Sigmoid colon (tissue), 7 donors: ENCODE measurements around the gene SYAP1. TPM values are rescaled to one million over a fixed set of nuclear protein-coding genes. Genes with fewer than 3 reads are reported as not detected.

Experiments used
- DNase-seq: peaks from one replicate; pipeline ENCODE4 v3.0.0-alpha.2; 2019
- H3K27ac ChIP-seq, 4 donors: fragments of 200-600 bp; sonication (generic); one replicate each; pipeline ENCODE4 v1.5.1; 2016 to 2019; ENCODE audit warnings: mild to moderate bottlenecking in 1 of 4
- H3K27me3 ChIP-seq, 3 donors: fragments of 200-600 bp; sonication (generic); one replicate each; pipeline ENCODE4 v1.5.1; 2019; ENCODE audit warnings: mild to moderate bottlenecking in 1 of 3
- H3K36me3 ChIP-seq, 4 donors: fragments of 200-600 bp; sonication (generic); one replicate each; pipeline ENCODE4 v1.5.1; 2016 to 2019
- H3K4me1 ChIP-seq, 4 donors: fragments of 200-600 bp; sonication (generic); one replicate each; pipeline ENCODE4 v1.5.1; 2017 to 2019
- H3K4me3 ChIP-seq, 4 donors: fragments of 200-600 bp; sonication (generic); one replicate each; pipeline ENCODE4 v1.5.1; 2017 to 2019; ENCODE audit warnings: mild to moderate bottlenecking in 2 of 4, moderate library complexity in 1 of 4
- H3K9me3 ChIP-seq, 4 donors: fragments of 200-600 bp in 3 of 4; sonication (generic) in 3 of 4; one replicate each; pipeline versions ENCODE4 v1.5.1 to v1.6.1; 2013 to 2019
- EP300 ChIP-seq, 4 donors: sonication (generic); formaldehyde crosslinking; IDR thresholded peaks; one replicate each; pipeline ENCODE4 v1.6.1; 2017; ENCODE audit warnings: antibody characterized with exemption in 4 of 4
- POLR2A ChIP-seq, 2 donors: fragments of 450-650 bp; IDR thresholded peaks; one replicate each; pipeline ENCODE4 v1.6.1; 2016; ENCODE audit warnings: antibody characterized with exemption in 2 of 2, mild to moderate bottlenecking in 2 of 2, moderate library complexity in 2 of 2
- POLR2AphosphoS5 ChIP-seq, 4 donors: sonication (generic); formaldehyde crosslinking; IDR thresholded peaks; one replicate each; pipeline ENCODE4 v1.6.1; 2017; ENCODE audit warnings: antibody characterized with exemption in 4 of 4
- WGBS, 2 donors: extraction: QIAGEN DNeasy Blood & Tissue Kit; methylation state at CpG; one replicate each; pipeline ENCODE4 v1.1.7; 2013; 5-methylcytosine and 5-hydroxymethylcytosine counted together
- intact Hi-C: fragments of 100-400 bp; cut with DNase I; formaldehyde crosslinking; loops from one replicate; pipeline ENCODE4 v1.15.1; 2023
- polyA plus RNA-seq, 3 donors: library from polyadenylated mRNA; stranded (reverse); fragments of 200-250 nt; gene quantifications; one replicate each; pipeline ENCODE4 v1.2.3, GENCODE V29; 2013
- total RNA-seq, 4 donors: library from RNA; depleted of rRNA; stranded (reverse); fragments of >200 nt; gene quantifications; one replicate each; pipeline ENCODE4 v1.1.0, GENCODE V29; 2016
- TF ChIP-seq, protein P1 (sequence below), 4 experiments: fragments of 450-650 bp in 3 of 4; fragments of 200-600 bp in 1 of 4; IDR thresholded peaks; one replicate each; pipeline ENCODE4 v1.5.1; 2016 to 2019; ENCODE audit warnings: antibody characterized with exemption in 4 of 4, mild to moderate bottlenecking in 3 of 4, moderate library complexity in 2 of 4
- donor health status: healthy with polysubstance abuse.
- donor health status: Bipolar disorder and iron deficiency.
- donor health status: healthy.

SYAP1 gene, protein sequence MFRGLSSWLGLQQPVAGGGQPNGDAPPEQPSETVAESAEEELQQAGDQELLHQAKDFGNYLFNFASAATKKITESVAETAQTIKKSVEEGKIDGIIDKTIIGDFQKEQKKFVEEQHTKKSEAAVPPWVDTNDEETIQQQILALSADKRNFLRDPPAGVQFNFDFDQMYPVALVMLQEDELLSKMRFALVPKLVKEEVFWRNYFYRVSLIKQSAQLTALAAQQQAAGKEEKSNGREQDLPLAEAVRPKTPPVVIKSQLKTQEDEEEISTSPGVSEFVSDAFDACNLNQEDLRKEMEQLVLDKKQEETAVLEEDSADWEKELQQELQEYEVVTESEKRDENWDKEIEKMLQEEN
- total RNA-seq (10 to 100 TPM; 17.5 to 19.9 (median 19.4) TPM), polyA plus RNA-seq (10 to 100 TPM; 19.1 to 31.4 (median 22.2) TPM)

DNA sequence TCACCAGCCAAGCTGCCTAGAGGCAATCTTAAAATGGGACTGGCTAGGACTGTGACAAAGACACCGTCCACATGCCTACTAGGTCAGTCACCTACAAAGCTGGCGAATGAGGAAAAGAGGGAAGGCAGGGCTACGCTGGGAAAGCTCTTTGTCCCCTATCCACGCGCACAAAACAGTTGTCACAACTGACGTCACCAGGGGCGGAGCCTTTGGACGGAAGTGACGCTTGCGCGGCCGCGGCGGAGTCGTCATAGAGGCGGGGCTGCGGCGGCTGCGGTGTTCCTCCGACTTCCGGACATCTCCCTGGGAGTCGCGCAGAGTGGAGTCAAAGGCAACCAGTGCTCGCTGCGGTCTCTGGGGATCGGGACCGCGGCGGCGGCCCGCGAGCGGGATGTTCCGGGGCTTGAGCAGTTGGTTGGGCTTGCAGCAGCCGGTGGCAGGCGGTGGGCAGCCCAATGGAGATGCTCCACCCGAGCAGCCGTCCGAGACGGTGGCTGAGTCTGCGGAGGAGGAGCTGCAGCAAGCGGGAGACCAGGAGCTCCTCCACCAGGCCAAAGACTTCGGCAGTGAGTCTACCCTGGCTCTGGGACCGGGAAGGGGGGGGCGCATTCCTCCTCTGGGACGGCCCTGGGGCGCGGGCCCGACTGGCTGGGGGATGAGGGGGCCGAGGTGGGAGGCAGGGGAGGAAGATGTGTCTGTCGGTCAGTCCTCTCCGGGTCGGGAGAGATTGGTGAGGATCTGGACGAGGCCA, at the start of gene SYAP1:
TSS of gene SYAP1 (plus strand) at position 279 of the 751 bp plus-strand sequence. CDS start at position 392, 113 bp downstream.
- peak within 1 kb of the TSS; percentile 91 to 96 (median 94) for H3K27ac ChIP-seq
- intact Hi-C loops, result loop anchor here (1.0 to 10.0 kb wide), 3 partner anchors 67 to 1045 kb away; partner anchors contain the start of genes SCML1 and TXLNG
- TF ChIP-seq POLR2A (IDR thresholded peaks at IDR 0.05) (peak; percentile 90 to 92), POLR2AphosphoS5 (IDR thresholded peaks at IDR 0.05) (peak; percentile 94 to 98 (median 96)), EP300 (IDR thresholded peaks at IDR 0.05) (peak in 2 of 4 donors; percentile 67 to 86)
- TF ChIP-seq, protein P1, sequence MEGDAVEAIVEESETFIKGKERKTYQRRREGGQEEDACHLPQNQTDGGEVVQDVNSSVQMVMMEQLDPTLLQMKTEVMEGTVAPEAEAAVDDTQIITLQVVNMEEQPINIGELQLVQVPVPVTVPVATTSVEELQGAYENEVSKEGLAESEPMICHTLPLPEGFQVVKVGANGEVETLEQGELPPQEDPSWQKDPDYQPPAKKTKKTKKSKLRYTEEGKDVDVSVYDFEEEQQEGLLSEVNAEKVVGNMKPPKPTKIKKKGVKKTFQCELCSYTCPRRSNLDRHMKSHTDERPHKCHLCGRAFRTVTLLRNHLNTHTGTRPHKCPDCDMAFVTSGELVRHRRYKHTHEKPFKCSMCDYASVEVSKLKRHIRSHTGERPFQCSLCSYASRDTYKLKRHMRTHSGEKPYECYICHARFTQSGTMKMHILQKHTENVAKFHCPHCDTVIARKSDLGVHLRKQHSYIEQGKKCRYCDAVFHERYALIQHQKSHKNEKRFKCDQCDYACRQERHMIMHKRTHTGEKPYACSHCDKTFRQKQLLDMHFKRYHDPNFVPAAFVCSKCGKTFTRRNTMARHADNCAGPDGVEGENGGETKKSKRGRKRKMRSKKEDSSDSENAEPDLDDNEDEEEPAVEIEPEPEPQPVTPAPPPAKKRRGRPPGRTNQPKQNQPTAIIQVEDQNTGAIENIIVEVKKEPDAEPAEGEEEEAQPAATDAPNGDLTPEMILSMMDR (IDR thresholded peaks at IDR 0.05), result no peak
- WGBS, 2 donors, result 0% methylated on average over 54 of the region's 54 CpGs
- no peaks in the 10 kb centered on the region for H3K36me3 ChIP-seq
- no peaks in the 10 kb centered on the region for H3K9me3 ChIP-seq
- peak; percentile 99 for DNase-seq
- peak within 1 kb of the TSS; percentile 62 to 83 (median 67) for H3K4me3 ChIP-seq
- peaks cover 0 to 22% (median 12%) of the 10 kb centered on the region in 4 donors for H3K4me1 ChIP-seq
- no peaks in the 10 kb centered on the region for H3K27me3 ChIP-seq

DNA sequence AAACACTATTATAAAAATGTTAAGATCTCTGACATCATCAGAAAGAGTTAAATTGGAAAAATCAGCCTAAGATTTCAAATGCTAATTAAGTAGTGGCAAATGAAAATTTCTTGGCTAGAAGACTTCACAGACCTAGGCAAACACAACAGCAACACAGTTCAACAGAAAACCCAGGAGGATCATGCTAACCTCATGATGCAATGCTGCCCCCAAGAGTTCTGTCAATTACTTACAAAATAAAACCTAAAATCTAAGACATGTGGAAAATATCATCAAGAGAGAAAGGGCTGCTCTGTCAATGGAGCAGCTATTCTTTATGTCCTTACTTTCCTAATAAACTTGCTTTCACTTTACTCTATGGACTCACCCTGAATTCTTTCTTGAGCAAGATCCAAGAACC, 48.4 kb upstream of the SYAP1 start:
- TF ChIP-seq EP300 (IDR thresholded peaks at IDR 0.05) (no peak), POLR2A (IDR thresholded peaks at IDR 0.05) (no peak), POLR2AphosphoS5 (IDR thresholded peaks at IDR 0.05) (no peak)
- TF ChIP-seq, protein P1 (IDR thresholded peaks at IDR 0.05), result no peak
- intact Hi-C loops, result no loop called here
- no peaks in the 10 kb centered on the region for H3K9me3 ChIP-seq

DNA sequence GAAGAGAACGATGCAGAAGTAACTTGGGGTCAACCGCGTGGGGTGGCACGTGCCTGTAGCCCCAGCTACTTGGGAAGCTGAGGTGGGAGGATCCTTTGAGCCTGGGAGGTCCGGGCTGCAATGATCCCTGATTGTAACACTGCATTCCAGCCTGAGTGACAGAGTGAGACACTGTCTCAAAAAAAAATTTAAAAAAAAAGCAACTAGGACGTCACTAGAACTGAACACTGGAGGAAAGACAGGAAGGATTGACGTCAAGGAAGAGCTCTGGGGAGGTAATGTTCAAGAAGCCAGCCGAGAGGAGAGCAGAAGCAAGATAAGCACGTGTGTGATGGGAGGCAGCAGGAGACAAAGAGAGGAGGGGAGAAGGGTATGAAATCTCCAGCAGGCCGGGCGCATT, 40.7 kb upstream of the SYAP1 start:
- Histone ChIP-seq H3K4me3 (no peak overlapping the region), H3K36me3 (peaks cover 0 to 38% (median 5%) of the 10 kb centered on the region in 4 donors), H3K9me3 (no peaks in the 10 kb centered on the region), H3K27ac (no peak overlapping the region), H3K27me3 (no peaks in the 10 kb centered on the region), H3K4me1 (no peaks in the 10 kb centered on the region)
- WGBS, 2 donors, result 88 to 91% methylated on average over 11 of the region's 11 CpGs
- TF ChIP-seq POLR2A (IDR thresholded peaks at IDR 0.05) (no peak), POLR2AphosphoS5 (IDR thresholded peaks at IDR 0.05) (no peak), EP300 (IDR thresholded peaks at IDR 0.05) (no peak)
- TF ChIP-seq, protein P1 (IDR thresholded peaks at IDR 0.05), result no peak
- DNase-seq, result no peak
- intact Hi-C loops, result no loop called here

More for the DNA sequence above, 48.4 kb upstream of the SYAP1 start:
- H3K4me3 ChIP-seq, result no peak overlapping the region
- H3K36me3 ChIP-seq, result no peaks in the 10 kb centered on the region
- no peak overlapping the region for H3K27ac ChIP-seq
- H3K4me1 ChIP-seq, result no peaks in the 10 kb centered on the region
- DNase-seq, result no peak
- peaks cover 0 to 4% (median 0%) of the 10 kb centered on the region in 3 donors for H3K27me3 ChIP-seq

DNA sequence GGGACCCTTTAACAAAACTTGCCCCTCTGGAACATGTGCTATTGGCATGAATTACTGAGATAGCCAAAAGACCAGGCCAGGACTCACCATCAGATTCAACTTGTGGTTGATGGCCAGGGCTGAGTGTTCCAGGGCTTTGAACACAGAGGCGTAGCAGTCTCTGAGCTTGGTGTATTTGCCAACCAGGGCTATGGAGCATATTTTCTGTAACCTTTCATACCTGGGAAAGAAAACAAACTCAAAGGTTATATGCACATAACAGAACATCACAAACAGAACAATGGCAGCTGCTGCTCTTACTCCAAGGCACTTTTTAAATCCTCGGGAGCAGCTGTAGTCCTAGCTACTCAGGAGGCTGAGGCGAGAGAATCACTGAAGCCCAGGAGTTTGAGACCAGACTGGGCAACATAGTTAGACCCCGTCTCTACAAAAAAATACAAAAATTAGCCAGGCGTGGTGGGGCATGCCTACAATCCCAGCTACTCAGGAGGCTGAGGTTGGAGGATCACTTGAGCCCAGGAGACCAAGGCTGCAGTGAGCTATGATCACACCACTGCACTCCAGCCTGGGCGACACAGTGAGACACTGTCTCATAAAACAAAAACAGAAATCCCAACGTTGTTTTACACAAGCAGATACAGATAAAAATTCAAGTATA, 36.3 kb upstream of the SYAP1 start:
- Histone ChIP-seq H3K27ac (no peak overlapping the region), H3K4me1 (no peaks in the 10 kb centered on the region), H3K27me3 (no peaks in the 10 kb centered on the region), H3K36me3 (peaks cover 0 to 35% (median 5%) of the 10 kb centered on the region in 4 donors), H3K9me3 (no peaks in the 10 kb centered on the region), H3K4me3 (no peak overlapping the region)
- TF ChIP-seq POLR2AphosphoS5 (IDR thresholded peaks at IDR 0.05), result no peak
- TF ChIP-seq EP300 (IDR thresholded peaks at IDR 0.05), result no peak
- TF ChIP-seq POLR2A (IDR thresholded peaks at IDR 0.05), result no peak
- TF ChIP-seq, protein P1 (IDR thresholded peaks at IDR 0.05), result no peak
- no peak for DNase-seq
- 91 to 96% methylated on average over 7 of the region's 7 CpGs for WGBS, 2 donors
- intact Hi-C loops, result no loop called here
